H1 (cell line): ENCODE measurements around the gene DOCK1. TPM values are rescaled to one million over a fixed set of nuclear protein-coding genes. Genes with fewer than 3 reads are reported as not detected.

Experiments used
- CTCF ChIA-PET: fragments of 300-600 bp; sonication (Branson Sonifier 250); formaldehyde crosslinking; loops from one replicate; lab custom pipeline; 2021; ENCODE audit not compliant: partially characterized antibody; lab: Charles Lee
- POLR2A ChIA-PET: fragments of 300-600 bp; sonication (Branson Sonifier 250); formaldehyde crosslinking; loops from one replicate; lab custom pipeline; 2021; ENCODE audit warnings: inconsistent platforms; ENCODE audit not compliant: partially characterized antibody; lab: Charles Lee
- DNase-seq, 2 experiments: peaks; one replicate each; pipeline versions ENCODE4 v3.0.0 to v3.0.0-alpha.2; 2010 to 2022; ENCODE audit warnings: low spot score in 2 of 2, low read depth in 1 of 2, mixed read lengths in 1 of 2
- FAIRE-seq: peaks from 2 replicates; lab custom pipeline; 2011; peaks lifted over from hg19 to GRCh38; lab: Jason Lieb, UNC
- H2AFZ ChIP-seq: 2 replicates; pipeline ENCODE4 v1.8.1; 2012; ENCODE audit warnings: low read length, inconsistent platforms
- H2AK5ac ChIP-seq: 2 replicates; pipeline ENCODE4 v1.6.1; 2013; ENCODE audit warnings: low read depth, low read length
- H2BK120ac ChIP-seq: replicated peaks from 2 replicates; pipeline ENCODE3; 2013; ENCODE audit warnings: low read depth, low read length, inconsistent platforms
- H2BK12ac ChIP-seq: 2 replicates; pipeline ENCODE4 v1.6.1; 2013; ENCODE audit warnings: low read depth, low read length
- H2BK15ac ChIP-seq: 2 replicates; pipeline ENCODE4 v1.6.1; 2013; ENCODE audit warnings: low read length
- H2BK20ac ChIP-seq: 2 replicates; pipeline ENCODE4 v1.6.1; 2013; ENCODE audit warnings: low read length
- H2BK5ac ChIP-seq: 2 replicates; pipeline ENCODE4 v1.6.1; 2013; ENCODE audit warnings: low read depth, low read length
- H3K14ac ChIP-seq: 2 replicates; pipeline ENCODE4 v1.6.1; 2013; ENCODE audit warnings: inconsistent platforms; ENCODE audit not compliant: insufficient read length
- H3K18ac ChIP-seq: 2 replicates; pipeline ENCODE4 v1.6.1; 2013; ENCODE audit warnings: low read length; ENCODE audit errors: extremely low read depth
- H3K23ac ChIP-seq: 2 replicates; pipeline ENCODE4 v1.6.1; 2013; ENCODE audit warnings: inconsistent platforms; ENCODE audit not compliant: insufficient read length
- H3K23me2 ChIP-seq: 2 replicates; pipeline ENCODE4 v1.6.1; 2013; ENCODE audit warnings: low read depth, low read length
- H3K27ac ChIP-seq: 2 replicates; pipeline ENCODE4 v1.6.1; 2011; ENCODE audit warnings: low read depth, low read length, inconsistent platforms
- H3K27me3 ChIP-seq, 4 experiments: replicated peaks in 1 of 4; 1 replicate in 1 of 4; 2 replicates in 3 of 4; pipeline versions ENCODE4 v1.6.1 to v1.8.1; 2011 to 2013; ENCODE audit warnings: low read length in 3 of 4, mild to moderate bottlenecking in 3 of 4, inconsistent platforms in 2 of 4, mixed read lengths in 2 of 4, moderate library complexity in 1 of 4; ENCODE audit not compliant: control insufficient read depth in 3 of 4, insufficient read depth in 3 of 4; ENCODE audit errors: extremely low read depth in 1 of 4
- H3K36me3 ChIP-seq, 4 experiments: 2 replicates each; pipeline versions ENCODE4 v1.6.1 to v1.8.1; 2011 to 2013; ENCODE audit warnings: mild to moderate bottlenecking in 4 of 4, low read length in 3 of 4, moderate library complexity in 2 of 4, control low read depth in 1 of 4, inconsistent platforms in 1 of 4; ENCODE audit not compliant: insufficient read depth in 4 of 4, control insufficient read depth in 2 of 4
- H3K4ac ChIP-seq: replicated peaks from 2 replicates; pipeline ENCODE3; 2013; ENCODE audit warnings: low read length, low read depth, mixed read lengths, inconsistent platforms; ENCODE audit not compliant: insufficient read length
- H3K4me1 ChIP-seq, 4 experiments: replicated peaks in 1 of 4; 1 replicate in 1 of 4; 2 replicates in 3 of 4; pipeline versions ENCODE4 v1.6.1 to v1.8.1; 2011 to 2013; ENCODE audit warnings: low read length in 3 of 4, inconsistent platforms in 2 of 4, mixed read lengths in 1 of 4; ENCODE audit not compliant: insufficient read depth in 4 of 4, control insufficient read depth in 3 of 4
- H3K4me2 ChIP-seq, 2 experiments: 2 replicates each; pipeline versions ENCODE4 v1.6.1 to v1.8.1; 2011 to 2013; ENCODE audit warnings: low read depth in 2 of 2, low read length in 2 of 2, control low read depth in 1 of 2, inconsistent platforms in 1 of 2, mild to moderate bottlenecking in 1 of 2; ENCODE audit not compliant: insufficient read depth in 1 of 2
- H3K4me3 ChIP-seq, 4 experiments: fragments of 200-600, 300-600 bp in 1 of 4; sonication (generic), shearing (Covaris generic), sonication (Bioruptor Twin) in 1 of 4; 2 replicates each; pipeline versions ENCODE4 v1.5.1 to v1.8.1; 2011 to 2016; ENCODE audit warnings: low read length in 4 of 4, low read depth in 3 of 4, control low read depth in 2 of 4, inconsistent platforms in 2 of 4, mild to moderate bottlenecking in 2 of 4, mixed read lengths in 1 of 4, moderate library complexity in 1 of 4; ENCODE audit not compliant: insufficient read depth in 2 of 4; ENCODE audit errors: extremely low read depth in 1 of 4
- H3K56ac ChIP-seq: replicated peaks from 2 replicates; pipeline ENCODE3; 2013; ENCODE audit warnings: low read depth, mild to moderate bottlenecking, mixed read lengths, low read length, inconsistent platforms; ENCODE audit not compliant: insufficient read length
- H3K79me1 ChIP-seq: 2 replicates; pipeline ENCODE4 v1.6.1; 2013; ENCODE audit warnings: low read depth, low read length, control low read depth
- H3K79me2 ChIP-seq, 2 experiments: 2 replicates each; pipeline versions ENCODE4 v1.6.1 to v1.8.1; 2012 to 2013; ENCODE audit warnings: low read length in 2 of 2, mild to moderate bottlenecking in 2 of 2, inconsistent platforms in 1 of 2; ENCODE audit not compliant: insufficient read depth in 2 of 2, control insufficient read depth in 1 of 2
- H3K9ac ChIP-seq, 4 experiments: replicated peaks in 1 of 4; 1 replicate in 1 of 4; 2 replicates in 3 of 4; pipeline versions ENCODE4 v1.6.1 to v1.8.1; 2011 to 2013; ENCODE audit warnings: low read depth in 3 of 4, low read length in 3 of 4, control low read depth in 2 of 4, mild to moderate bottlenecking in 2 of 4, moderate library complexity in 2 of 4, inconsistent platforms in 1 of 4; ENCODE audit errors: extremely low read depth in 1 of 4
- H3K9me3 ChIP-seq, 2 experiments: 2 replicates each; pipeline versions ENCODE4 v1.6.1 to v1.8.1; 2012 to 2013; ENCODE audit warnings: mild to moderate bottlenecking in 2 of 2, moderate library complexity in 2 of 2, control low read depth in 1 of 2, inconsistent platforms in 1 of 2, low read depth in 1 of 2, low read length in 1 of 2, mixed read lengths in 1 of 2; ENCODE audit not compliant: insufficient read depth in 2 of 2
- H4K20me1 ChIP-seq, 2 experiments: replicated peaks in 1 of 2; 2 replicates each; pipeline versions ENCODE3 to v1.8.1; 2011 to 2013; ENCODE audit warnings: inconsistent platforms in 2 of 2, low read length in 2 of 2, mild to moderate bottlenecking in 1 of 2; ENCODE audit not compliant: insufficient read depth in 2 of 2, control insufficient read depth in 1 of 2
- H4K5ac ChIP-seq: 2 replicates; pipeline ENCODE4 v1.6.1; 2013; ENCODE audit warnings: low read length, low read depth, mixed read lengths, inconsistent platforms; ENCODE audit not compliant: insufficient read length
- H4K8ac ChIP-seq: 2 replicates; pipeline ENCODE4 v1.8.0; 2013; ENCODE audit warnings: mild to moderate bottlenecking, moderate library complexity, low read length, inconsistent platforms; ENCODE audit not compliant: insufficient read depth; ENCODE audit errors: extremely low read depth
- H4K91ac ChIP-seq: replicated peaks from 2 replicates; pipeline ENCODE3; 2013; ENCODE audit warnings: low read length, mixed read lengths, inconsistent platforms; ENCODE audit not compliant: insufficient read length
- BCL11A ChIP-seq, 2 experiments: IDR thresholded peaks; one replicate each; pipeline ENCODE4 v1.6.1; 2011; ENCODE audit warnings: low read depth in 2 of 2, low read length in 2 of 2, mild to moderate bottlenecking in 2 of 2
- CTBP2 ChIP-seq: IDR thresholded peaks from 2 replicates; pipeline ENCODE4 v1.7.0; 2011; ENCODE audit warnings: borderline replicate concordance, mild to moderate bottlenecking, moderate library complexity, mixed read lengths, low read length; ENCODE audit not compliant: insufficient read depth, insufficient read length
- NRF1 ChIP-seq: IDR thresholded peaks from 2 replicates; pipeline ENCODE4 v1.6.1; 2011; ENCODE audit warnings: mild to moderate bottlenecking, low read depth, low read length, improper control_type of control experiment
- SAP30 ChIP-seq: fragments of 300-600 bp; sonication (generic); IDR thresholded peaks from 2 replicates; pipeline ENCODE4 v1.7.1; 2012; ENCODE audit warnings: low read length, moderate library complexity, mild to moderate bottlenecking, inconsistent platforms; ENCODE audit not compliant: insufficient read depth, insufficient replicate concordance
- SRF ChIP-seq: IDR thresholded peaks from 2 replicates; pipeline ENCODE4 v1.6.1; 2011; ENCODE audit warnings: mild to moderate bottlenecking, low read depth, low read length, moderate library complexity
- TAF7 ChIP-seq: optimal IDR thresholded peaks from 2 replicates; pipeline ENCODE3; 2011; ENCODE audit warnings: low read depth, mild to moderate bottlenecking, inconsistent platforms, low read length, moderate library complexity, borderline replicate concordance
- TCF12 ChIP-seq: IDR thresholded peaks from 2 replicates; pipeline ENCODE4 v1.6.1; 2011; ENCODE audit warnings: low read depth, mild to moderate bottlenecking, low read length
- TEAD4 ChIP-seq: IDR thresholded peaks from 2 replicates; pipeline ENCODE4 v1.6.1; 2012; ENCODE audit warnings: low read depth, low read length, inconsistent platforms, mixed read lengths
- YY1 ChIP-seq: IDR thresholded peaks from 2 replicates; pipeline ENCODE4 v1.6.1; 2011; ENCODE audit warnings: low read depth, mild to moderate bottlenecking, low read length
- WGBS, 2 experiments: shearing (Covaris generic) in 1 of 2; methylation state at CpG; one replicate each; pipeline versions ENCODE4 v1.1.6 to v1.1.7; 2013 to 2015; ENCODE audit warnings: low lambda C conversion rate in 2 of 2, mixed read lengths in 2 of 2, inconsistent platforms in 1 of 2, low coverage in 1 of 2, missing lambda C conversion rate in 1 of 2; ENCODE audit not compliant: insufficient replicate concordance in 2 of 2, insufficient coverage in 1 of 2, insufficient read length in 1 of 2; ENCODE audit errors: extremely low coverage in 1 of 2, missing lambda C conversion rate in 1 of 2; 5-methylcytosine and 5-hydroxymethylcytosine counted together
- polyA plus RNA-seq, 7 experiments: library from polyadenylated mRNA; depleted of rRNA in 3 of 7; stranded (reverse) in 5 of 7; unstranded in 2 of 7; fragments of >200 nt in 5 of 7; fragments of 200-250 nt in 2 of 7; gene quantifications; 1 replicate in 5 of 7; 2 replicates in 1 of 7; 4 replicates in 1 of 7; pipeline versions ENCODE4 v1.2.1 to v1.2.3, GENCODE V29; 2011 to 2013; ENCODE audit warnings: missing spikeins in 2 of 7, mixed read lengths in 2 of 7
- total RNA-seq: library from RNA; stranded (reverse); fragmentation: NEBNext Ultra II Directional; extraction: Animal tissue kit (Norgen Biotek cat#: 25700); gene quantifications from 2 replicates; pipeline ENCODE4 v1.2.1, GENCODE V29; 2021

Gene DOCK1
- total and polyA plus RNA-seq, 2 of the 8 experiments (the other 6 are each of a cell fraction or from before 2014, with no cell fraction given): 11.6 to 53.0 TPM

- Histone ChIP-seq H3K9me3 (no peaks in the 10 kb centered on the region), H3K14ac (no peak overlapping the region), H3K36me3 (no peaks in the 10 kb centered on the region), H4K91ac (no peak overlapping the region), H2AK5ac (0 out of 2 replicates have a peak overlapping the region, but pooled peaks have one; percentile 13), H3K4ac (no peak overlapping the region), H3K4me2 (no peak overlapping the region), H3K79me1 (no peaks in the 10 kb centered on the region), H3K4me1 (peaks cover 0 to 5% (median 2%) of the 10 kb centered on the region in 4 experiments; a peak in 2 of 7 replicates), H2BK20ac (no peak overlapping the region), H3K4me3 (no peak overlapping the region), H3K27ac (no peak overlapping the region), H2BK5ac (peak overlapping the region; percentile 35; the same call in 1 of the 2 replicates), H2BK15ac (no peak overlapping the region), H2BK12ac (no peak overlapping the region; the same call in 1 of the 2 replicates), H3K79me2 (no peaks in the 10 kb centered on the region), H3K23ac (no peak overlapping the region), H3K27me3 (no peaks in the 10 kb centered on the region), H2AFZ (no peak overlapping the region), H3K23me2 (no peaks in the 10 kb centered on the region), H3K18ac (no peak overlapping the region), H3K56ac (no peak overlapping the region), H2BK120ac (no peak overlapping the region), H4K8ac (peak overlapping the region; percentile 40; the same call in 1 of the 2 replicates), H4K20me1 (peaks cover 0 to 2% of the 10 kb centered on the region in 2 experiments), H4K5ac (no peak overlapping the region), H3K9ac (no peak overlapping the region)
- no peak for TF ChIP-seq TEAD4
- TF ChIP-seq SRF: no peak
- TF ChIP-seq SAP30: no peak
- TF ChIP-seq CTBP2: no peak
- TF ChIP-seq TCF12: no peak
- no peak for TF ChIP-seq TAF7
- TF ChIP-seq BCL11A (IDR thresholded peaks at IDR 0.05; ENCODE audit: low read depth in 2 of 2, low read length in 2 of 2): no peak
- no peak for TF ChIP-seq NRF1
- TF ChIP-seq YY1: no peak
- WGBS, 2 experiments: 97% methylated on average over 3 of the region's 3 CpGs; no CpG with 5 or more reads in 1 of the 2 experiments
- DNase-seq (no peak), FAIRE-seq (no peak)
- POLR2A ChIA-PET: no interaction called here
- CTCF ChIA-PET: interaction anchor here (1.0 kb wide), 1 partner anchor 20 kb away, joined by 3 read pairs; no protein-coding TSS in a partner anchor
These were observed 397.1 kb downstream of the DOCK1 start for GRCh38 chr10:127302343-127302742.
